Measurements from ENCODE around the gene SLC2A8. TPM values are rescaled to one million over a fixed set of nuclear protein-coding genes. Genes with fewer than 3 reads are reported as not detected.

The SLC2A8 gene
- total and polyA plus RNA-seq, 3 donors from 2014 or later, result 62.7 to 128 (median 68.6) TPM

GRCh38 chr9:127404631-127405030, 7.7 kb downstream of the SLC2A8 start:
- DNase-seq, result no peak
- no peak overlapping the region for H3K27ac ChIP-seq
- no peak for TF ChIP-seq POLR2A (IDR thresholded peaks at IDR 0.05)
- no peak for TF ChIP-seq CTCF (IDR thresholded peaks at IDR 0.05)
- no peaks in the 10 kb centered on the region for H3K36me3 ChIP-seq (ENCODE audit: low read depth, missing control alignments)
- 92% methylated on average over 5 to 23 of the region's 23 CpGs for WGBS, 2 donors
- H3K4me1 ChIP-seq, result no peaks in the 10 kb centered on the region
- no peaks in the 10 kb centered on the region for H3K27me3 ChIP-seq
- no peak overlapping the region for H3K4me3 ChIP-seq
- H3K9me3 ChIP-seq, result no peaks in the 10 kb centered on the region
- intact Hi-C loops (cut with DNase I; ENCODE audit: low total_unique reads), result no loop called here

- Histone ChIP-seq H3K4me1 (no peaks in the 10 kb centered on the region), H3K27me3 (no peaks in the 10 kb centered on the region), H3K36me3 (ENCODE audit: low read depth, missing control alignments) (no peaks in the 10 kb centered on the region), H3K9me3 (no peaks in the 10 kb centered on the region), H3K4me3 (no peak overlapping the region), H3K27ac (no peak overlapping the region)
- TF ChIP-seq CTCF (IDR thresholded peaks at IDR 0.05) (no peak), POLR2A (IDR thresholded peaks at IDR 0.05) (no peak)
- 89% methylated on average over 17 to 20 of the region's 20 CpGs for WGBS, 2 donors
- no peak for DNase-seq
- intact Hi-C loops (cut with DNase I; ENCODE audit: low total_unique reads), result no loop called here
Observed at GRCh38 chr9:127405344-127406125, 8.6 kb downstream of the SLC2A8 start.

- Histone ChIP-seq H3K36me3 (ENCODE audit: low read depth, missing control alignments) (no peaks in the 10 kb centered on the region), H3K9me3 (no peaks in the 10 kb centered on the region), H3K27me3 (no peaks in the 10 kb centered on the region), H3K4me1 (no peaks in the 10 kb centered on the region), H3K4me3 (no peak overlapping the region), H3K27ac (no peak overlapping the region)
- intact Hi-C loops (cut with DNase I; ENCODE audit: low total_unique reads), result no loop called here
- DNase-seq, result no peak
- no peak for TF ChIP-seq CTCF (IDR thresholded peaks at IDR 0.05)
- TF ChIP-seq POLR2A (IDR thresholded peaks at IDR 0.05), result no peak
- 83 to 85% methylated on average over 6 to 13 of the region's 13 CpGs for WGBS, 2 donors
Observed at GRCh38 chr9:127406799-127407491, 10.0 kb downstream of the SLC2A8 start.

- 81 to 93% methylated on average over 6 of the region's 6 CpGs for WGBS, 2 donors
- intact Hi-C loops (cut with DNase I; ENCODE audit: low total_unique reads), result no loop called here
- Histone ChIP-seq H3K36me3 (ENCODE audit: low read depth, missing control alignments) (no peaks in the 10 kb centered on the region), H3K4me1 (no peaks in the 10 kb centered on the region), H3K27me3 (no peaks in the 10 kb centered on the region), H3K4me3 (no peak overlapping the region), H3K27ac (no peak overlapping the region), H3K9me3 (no peaks in the 10 kb centered on the region)
- TF ChIP-seq CTCF (IDR thresholded peaks at IDR 0.05), result no peak
- TF ChIP-seq POLR2A (IDR thresholded peaks at IDR 0.05), result no peak
- DNase-seq, result no peak
Observed at GRCh38 chr9:127407492-127407843, 10.5 kb downstream of the SLC2A8 start.
